NCI-H446 treated with DMSO at 0.1 percent for 48 hours (cell line): ENCODE data around the gene ZNF784.

Experiments
- DNase-seq: peaks from one replicate; lab custom pipeline; 2025; lab: John Stamatoyannopoulos, UW

ZNF784 gene

DNA sequence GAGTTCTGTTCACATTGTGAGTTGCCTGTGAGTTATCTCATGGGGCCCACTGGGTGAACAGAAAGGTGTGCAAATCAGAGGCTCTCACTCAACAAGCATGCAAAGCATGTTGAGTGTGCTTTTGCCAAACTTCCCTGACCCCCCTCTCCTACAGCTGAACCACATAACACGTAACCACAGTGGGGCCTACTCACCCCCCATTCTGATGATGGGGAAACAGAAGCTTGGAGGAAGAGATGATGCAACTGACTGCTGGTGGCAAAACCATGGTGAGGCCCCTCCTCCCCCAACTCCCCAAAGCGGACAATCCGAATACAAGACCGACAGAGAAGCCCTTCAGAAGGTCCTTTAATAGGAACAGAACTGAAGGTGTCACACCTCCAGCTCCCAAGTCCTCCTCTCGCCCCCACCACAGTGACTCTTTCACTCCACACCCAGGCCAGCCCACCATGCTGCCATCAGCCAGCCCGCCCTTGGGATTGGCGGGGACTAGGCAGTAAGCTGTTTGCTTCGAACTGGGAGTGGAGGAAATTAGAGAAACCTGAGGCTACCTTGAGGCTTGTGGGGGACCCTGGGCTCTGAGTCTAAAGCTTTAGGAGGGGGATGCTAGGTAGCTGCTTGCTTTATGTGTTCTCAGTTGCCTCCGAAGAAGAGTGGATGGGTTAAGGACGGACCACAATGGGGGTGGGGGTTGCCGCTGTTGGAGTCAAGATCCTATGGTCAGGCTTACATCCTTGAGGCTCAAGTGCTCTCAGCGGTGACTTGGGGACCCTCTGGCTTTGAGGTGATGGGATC, 3.8 kb downstream of the ZNF784 start:
- DNase-seq: no peak

DNA sequence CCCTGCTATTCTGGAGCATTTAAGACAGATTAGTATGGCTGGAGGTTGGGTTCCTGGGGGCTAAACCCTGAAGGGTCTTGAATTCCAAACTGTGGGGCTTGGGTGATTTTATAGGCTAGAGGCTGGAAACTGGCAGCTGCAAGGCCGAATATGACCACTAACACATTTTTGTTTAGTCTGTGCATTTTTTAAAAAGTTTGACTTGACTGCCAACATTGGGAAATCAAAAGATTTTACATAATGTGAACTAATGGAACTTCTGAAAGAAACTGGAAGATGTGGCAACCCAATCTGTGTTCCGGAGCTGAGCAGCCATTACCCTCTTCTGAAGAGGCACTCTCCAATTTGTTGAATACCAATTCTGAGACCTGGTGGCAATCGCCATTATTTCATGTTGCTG, 5.1 kb downstream of the ZNF784 start:
- DNase-seq: no peak

- DNase-seq: no peak
Observed at GRCh38 chr19:55618426-55618825, 5.9 kb downstream of the ZNF784 start.

DNA sequence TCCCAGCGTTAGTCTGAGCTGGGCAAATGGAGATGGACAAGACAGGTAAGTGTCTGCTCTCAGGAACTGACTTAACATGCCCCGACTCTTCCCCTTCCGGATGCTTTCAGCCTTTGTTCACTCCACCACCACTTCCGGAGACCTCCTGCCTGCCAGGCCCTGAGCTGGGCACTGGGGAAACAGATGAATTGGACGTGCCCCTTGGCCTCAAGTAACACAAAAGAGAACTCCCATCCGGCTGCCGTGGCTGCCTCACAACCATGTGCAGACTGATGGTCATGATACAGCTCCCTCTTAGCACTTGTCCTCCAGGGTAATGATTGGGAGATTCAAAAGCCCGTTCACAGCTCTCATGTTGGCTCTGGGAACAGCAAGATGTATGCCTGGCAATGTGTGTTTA, 6.9 kb downstream of the ZNF784 start:
- DNase-seq: no peak

- DNase-seq: no peak
Observed at GRCh38 chr19:55616395-55616875, 7.9 kb downstream of the ZNF784 start.

- DNase-seq: no peak
Observed at GRCh38 chr19:55615543-55616394, 8.6 kb downstream of the ZNF784 start.

DNA sequence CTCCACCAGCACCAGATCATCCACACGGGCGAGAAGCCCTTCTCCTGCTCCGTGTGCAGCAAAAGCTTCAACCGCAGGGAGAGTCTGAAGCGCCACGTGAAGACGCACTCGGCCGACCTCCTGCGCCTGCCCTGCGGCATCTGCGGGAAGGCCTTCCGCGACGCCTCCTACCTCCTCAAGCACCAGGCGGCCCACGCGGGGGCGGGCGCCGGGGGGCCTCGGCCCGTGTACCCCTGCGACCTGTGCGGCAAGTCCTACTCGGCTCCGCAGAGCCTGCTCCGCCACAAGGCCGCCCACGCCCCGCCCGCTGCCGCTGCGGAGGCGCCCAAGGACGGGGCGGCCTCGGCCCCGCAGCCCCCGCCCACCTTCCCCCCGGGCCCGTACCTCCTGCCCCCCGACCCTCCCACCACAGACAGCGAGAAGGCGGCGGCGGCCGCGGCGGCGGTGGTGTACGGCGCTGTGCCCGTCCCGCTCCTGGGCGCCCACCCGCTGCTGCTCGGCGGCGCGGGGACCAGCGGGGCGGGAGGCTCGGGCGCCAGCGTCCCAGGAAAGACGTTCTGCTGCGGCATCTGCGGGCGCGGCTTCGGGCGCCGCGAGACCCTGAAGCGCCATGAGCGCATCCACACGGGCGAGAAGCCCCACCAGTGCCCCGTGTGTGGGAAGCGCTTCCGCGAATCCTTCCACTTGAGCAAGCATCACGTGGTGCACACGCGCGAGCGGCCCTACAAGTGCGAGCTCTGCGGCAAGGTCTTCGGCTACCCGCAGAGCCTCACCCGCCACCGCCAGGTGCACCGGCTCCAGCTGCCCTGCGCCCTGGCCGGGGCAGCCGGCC, 9.4 kb downstream of the ZNF784 start:
- DNase-seq: no peak

GRCh38 chr19:55613930-55614710, 10.2 kb downstream of the ZNF784 start:
- DNase-seq: no peak

GRCh38 chr19:55613396-55613795, 11.0 kb downstream of the ZNF784 start:
- no peak for DNase-seq

GRCh38 chr19:55611983-55612645, 12.3 kb downstream of the ZNF784 start:
- no peak for DNase-seq

GRCh38 chr19:55611300-55611982, 12.9 kb downstream of the ZNF784 start:
- no peak for DNase-seq

DNA sequence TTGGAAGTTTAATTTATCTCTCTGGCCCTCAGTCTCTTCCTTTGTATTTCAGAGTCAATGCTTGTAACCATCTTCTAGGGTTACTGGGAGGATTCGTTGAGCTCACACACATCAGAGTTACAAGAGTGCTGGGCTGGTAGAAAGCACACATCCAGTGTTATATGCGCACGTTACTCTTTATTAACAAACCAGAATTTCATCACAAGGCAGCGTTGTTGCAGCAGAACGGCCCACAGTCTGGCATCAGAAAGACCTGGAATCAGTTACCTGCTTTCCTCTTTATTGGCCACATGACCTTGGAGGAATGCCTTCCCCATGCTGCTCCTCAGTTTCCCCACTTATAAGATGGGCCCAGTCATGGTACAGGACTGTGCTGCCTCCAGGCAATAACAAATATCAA, 15.0 kb downstream of the ZNF784 start:
- no peak for DNase-seq

GRCh38 chr19:55606817-55607216, 17.5 kb downstream of the ZNF784 start:
- DNase-seq: no peak

GRCh38 chr19:55606471-55606787, 17.9 kb downstream of the ZNF784 start:
- DNase-seq: no peak

- peak; percentile 41 for DNase-seq
Observed at GRCh38 chr19:55605637-55606470, 18.5 kb downstream of the ZNF784 start, which contains the start of gene ZNF865. Gene ZNF865, plus strand, starts transcription at chr19:55605647. Its CDS starts 7,972 bp downstream, at chr19:55613619.

GRCh38 chr19:55605207-55605636, 19.1 kb downstream of the ZNF784 start:
- peak; percentile 97 for DNase-seq

DNA sequence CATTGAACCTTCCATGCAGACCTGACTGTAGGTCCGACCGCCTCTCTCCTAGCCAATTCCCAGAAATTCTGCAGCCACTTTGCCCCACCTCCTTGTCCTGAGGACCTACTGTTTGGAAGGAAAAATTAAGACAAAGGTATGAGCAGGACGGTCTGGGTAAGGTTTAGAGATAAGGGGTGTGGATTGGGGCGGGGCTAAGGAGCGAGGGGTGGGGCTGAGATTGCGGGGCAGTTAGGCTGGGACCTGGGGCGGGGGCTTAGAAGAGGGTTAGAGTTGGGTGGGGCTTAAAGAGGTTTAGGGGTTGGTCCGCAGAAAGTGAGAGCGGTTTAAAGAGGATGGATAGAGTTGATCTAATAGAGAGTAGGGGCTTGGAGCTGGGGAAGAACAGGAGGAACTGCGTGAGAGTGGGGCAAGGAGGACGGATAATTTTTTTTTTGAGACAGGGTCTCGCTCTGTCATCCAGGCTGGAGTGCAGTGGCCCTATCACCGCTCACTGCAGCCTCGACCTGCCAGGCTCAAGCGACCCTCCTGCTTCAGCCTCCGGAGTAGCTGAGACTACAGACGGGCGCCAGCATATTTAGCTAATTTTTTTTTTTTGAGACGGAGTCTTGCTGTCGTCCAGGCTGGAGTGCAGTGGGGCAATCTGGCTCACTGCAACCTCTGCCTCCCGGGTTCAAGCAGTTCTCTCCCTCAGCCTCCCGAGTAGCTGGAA, 20.6 kb downstream of the ZNF784 start:
- DNase-seq: no peak

DNA sequence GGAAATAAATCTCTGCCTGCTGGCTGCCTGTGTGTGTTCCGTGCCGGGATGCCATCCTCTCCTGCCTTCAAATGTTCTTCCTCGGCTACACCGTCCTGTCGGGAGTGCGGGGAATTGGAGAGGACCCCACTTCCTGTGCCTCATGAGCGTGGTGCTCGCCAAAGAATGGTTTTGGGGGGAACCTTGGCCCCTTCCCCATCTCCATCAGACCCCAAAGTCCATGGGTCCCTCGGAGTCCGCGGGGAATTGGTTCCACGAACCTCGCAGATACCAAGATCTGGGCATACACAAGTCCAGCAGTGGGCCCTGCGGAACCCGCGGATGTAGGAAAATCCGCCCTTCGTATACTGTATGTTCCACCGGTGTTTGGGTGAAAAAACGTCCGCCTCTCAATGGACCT, 21.3 kb downstream of the ZNF784 start:
- no peak for DNase-seq
